ENCODE results near the gene SLC1A5.
A peak's percentile ranks its signal among the peaks of the same experiment; 100 is the strongest.

SLC1A5 gene

GRCh38 chr19:46784262-46785053 is 3.9 kb downstream of the SLC1A5 start (continued):
- TF ChIP-seq YY1 (tag by site-specific recombination; IDR thresholded peaks at IDR 0.05), result no peak
- TF ChIP-seq KLF16 (tag by site-specific recombination; IDR thresholded peaks at IDR 0.05), result peak; percentile 86
- TF ChIP-seq ZNF248 (tag by site-specific recombination; IDR thresholded peaks at IDR 0.05), result no peak
- TF ChIP-seq, protein P1, sequence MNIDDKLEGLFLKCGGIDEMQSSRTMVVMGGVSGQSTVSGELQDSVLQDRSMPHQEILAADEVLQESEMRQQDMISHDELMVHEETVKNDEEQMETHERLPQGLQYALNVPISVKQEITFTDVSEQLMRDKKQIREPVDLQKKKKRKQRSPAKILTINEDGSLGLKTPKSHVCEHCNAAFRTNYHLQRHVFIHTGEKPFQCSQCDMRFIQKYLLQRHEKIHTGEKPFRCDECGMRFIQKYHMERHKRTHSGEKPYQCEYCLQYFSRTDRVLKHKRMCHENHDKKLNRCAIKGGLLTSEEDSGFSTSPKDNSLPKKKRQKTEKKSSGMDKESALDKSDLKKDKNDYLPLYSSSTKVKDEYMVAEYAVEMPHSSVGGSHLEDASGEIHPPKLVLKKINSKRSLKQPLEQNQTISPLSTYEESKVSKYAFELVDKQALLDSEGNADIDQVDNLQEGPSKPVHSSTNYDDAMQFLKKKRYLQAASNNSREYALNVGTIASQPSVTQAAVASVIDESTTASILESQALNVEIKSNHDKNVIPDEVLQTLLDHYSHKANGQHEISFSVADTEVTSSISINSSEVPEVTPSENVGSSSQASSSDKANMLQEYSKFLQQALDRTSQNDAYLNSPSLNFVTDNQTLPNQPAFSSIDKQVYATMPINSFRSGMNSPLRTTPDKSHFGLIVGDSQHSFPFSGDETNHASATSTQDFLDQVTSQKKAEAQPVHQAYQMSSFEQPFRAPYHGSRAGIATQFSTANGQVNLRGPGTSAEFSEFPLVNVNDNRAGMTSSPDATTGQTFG (tag by site-specific recombination; IDR thresholded peaks at IDR 0.05; ENCODE audit: borderline replicate concordance), result no peak
- no peak for TF ChIP-seq ZNF433 (tag by site-specific recombination; IDR thresholded peaks at IDR 0.05; ENCODE audit: low read depth)
- TF ChIP-seq ZNF560 (tag by site-specific recombination; IDR thresholded peaks at IDR 0.05; ENCODE audit: borderline replicate concordance), result no peak
- TF ChIP-seq, protein P2, sequence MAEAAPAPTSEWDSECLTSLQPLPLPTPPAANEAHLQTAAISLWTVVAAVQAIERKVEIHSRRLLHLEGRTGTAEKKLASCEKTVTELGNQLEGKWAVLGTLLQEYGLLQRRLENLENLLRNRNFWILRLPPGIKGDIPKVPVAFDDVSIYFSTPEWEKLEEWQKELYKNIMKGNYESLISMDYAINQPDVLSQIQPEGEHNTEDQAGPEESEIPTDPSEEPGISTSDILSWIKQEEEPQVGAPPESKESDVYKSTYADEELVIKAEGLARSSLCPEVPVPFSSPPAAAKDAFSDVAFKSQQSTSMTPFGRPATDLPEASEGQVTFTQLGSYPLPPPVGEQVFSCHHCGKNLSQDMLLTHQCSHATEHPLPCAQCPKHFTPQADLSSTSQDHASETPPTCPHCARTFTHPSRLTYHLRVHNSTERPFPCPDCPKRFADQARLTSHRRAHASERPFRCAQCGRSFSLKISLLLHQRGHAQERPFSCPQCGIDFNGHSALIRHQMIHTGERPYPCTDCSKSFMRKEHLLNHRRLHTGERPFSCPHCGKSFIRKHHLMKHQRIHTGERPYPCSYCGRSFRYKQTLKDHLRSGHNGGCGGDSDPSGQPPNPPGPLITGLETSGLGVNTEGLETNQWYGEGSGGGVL (tag by site-specific recombination; IDR thresholded peaks at IDR 0.05), result peak; percentile 99
- no peak for TF ChIP-seq ZNF280C (tag by site-specific recombination; IDR thresholded peaks at IDR 0.05)
- 0 out of 2 replicates have a peak, but pooled peaks have one; percentile 25 for TF ChIP-seq ZNF324 (tag by site-specific recombination; IDR thresholded peaks at IDR 0.05)
- peak; percentile 78 for TF ChIP-seq ZBTB20 (tag by site-specific recombination; IDR thresholded peaks at IDR 0.05)
- TF ChIP-seq ZNF202 (tag by site-specific recombination; IDR thresholded peaks at IDR 0.05; ENCODE audit: borderline replicate concordance), result no peak
- no peak for TF ChIP-seq ZNF623 (tag by site-specific recombination; IDR thresholded peaks at IDR 0.05)
- TF ChIP-seq ZNF391 (tag by site-specific recombination; IDR thresholded peaks at IDR 0.05; ENCODE audit: borderline replicate concordance, low read depth), result no peak
- TF ChIP-seq, protein P3, sequence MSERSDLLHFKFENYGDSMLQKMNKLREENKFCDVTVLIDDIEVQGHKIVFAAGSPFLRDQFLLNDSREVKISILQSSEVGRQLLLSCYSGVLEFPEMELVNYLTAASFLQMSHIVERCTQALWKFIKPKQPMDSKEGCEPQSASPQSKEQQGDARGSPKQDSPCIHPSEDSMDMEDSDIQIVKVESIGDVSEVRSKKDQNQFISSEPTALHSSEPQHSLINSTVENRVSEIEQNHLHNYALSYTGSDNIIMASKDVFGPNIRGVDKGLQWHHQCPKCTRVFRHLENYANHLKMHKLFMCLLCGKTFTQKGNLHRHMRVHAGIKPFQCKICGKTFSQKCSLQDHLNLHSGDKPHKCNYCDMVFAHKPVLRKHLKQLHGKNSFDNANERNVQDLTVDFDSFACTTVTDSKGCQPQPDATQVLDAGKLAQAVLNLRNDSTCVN (tag by site-specific recombination; optimal IDR thresholded peaks at IDR 0.05), result no peak
- peak; percentile 73 for TF ChIP-seq ZNF843 (tag by site-specific recombination; IDR thresholded peaks at IDR 0.05)
- TF ChIP-seq INSM2 (tag by site-specific recombination; IDR thresholded peaks at IDR 0.05), result no peak
- TF ChIP-seq, protein P4, sequence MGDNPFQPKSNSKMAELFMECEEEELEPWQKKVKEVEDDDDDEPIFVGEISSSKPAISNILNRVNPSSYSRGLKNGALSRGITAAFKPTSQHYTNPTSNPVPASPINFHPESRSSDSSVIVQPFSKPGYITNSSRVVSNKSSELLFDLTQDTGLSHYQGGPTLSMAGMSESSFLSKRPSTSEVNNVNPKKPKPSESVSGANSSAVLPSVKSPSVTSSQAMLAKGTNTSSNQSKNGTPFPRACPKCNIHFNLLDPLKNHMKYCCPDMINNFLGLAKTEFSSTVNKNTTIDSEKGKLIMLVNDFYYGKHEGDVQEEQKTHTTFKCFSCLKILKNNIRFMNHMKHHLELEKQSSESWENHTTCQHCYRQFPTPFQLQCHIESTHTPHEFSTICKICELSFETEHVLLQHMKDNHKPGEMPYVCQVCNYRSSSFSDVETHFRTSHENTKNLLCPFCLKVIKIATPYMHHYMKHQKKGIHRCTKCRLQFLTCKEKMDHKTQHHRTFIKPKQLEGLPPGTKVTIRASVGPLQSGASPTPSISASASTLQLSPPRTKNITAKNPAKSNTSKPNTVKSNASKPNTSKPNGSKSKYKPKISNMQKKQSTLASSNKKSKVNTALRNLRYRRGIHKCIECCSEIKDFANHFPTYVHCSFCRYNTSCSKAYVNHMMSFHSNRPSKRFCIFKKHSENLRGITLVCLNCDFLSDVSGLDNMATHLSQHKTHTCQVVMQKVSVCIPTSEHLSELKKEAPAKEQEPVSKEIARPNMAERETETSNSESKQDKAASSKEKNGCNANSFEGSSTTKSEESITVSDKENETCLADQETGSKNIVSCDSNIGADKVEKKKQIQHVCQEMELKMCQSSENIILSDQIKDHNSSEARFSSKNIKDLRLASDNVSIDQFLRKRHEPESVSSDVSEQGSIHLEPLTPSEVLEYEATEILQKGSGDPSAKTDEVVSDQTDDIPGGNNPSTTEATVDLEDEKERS (tag by site-specific recombination; IDR thresholded peaks at IDR 0.05), result no peak
- TF ChIP-seq, protein P5, sequence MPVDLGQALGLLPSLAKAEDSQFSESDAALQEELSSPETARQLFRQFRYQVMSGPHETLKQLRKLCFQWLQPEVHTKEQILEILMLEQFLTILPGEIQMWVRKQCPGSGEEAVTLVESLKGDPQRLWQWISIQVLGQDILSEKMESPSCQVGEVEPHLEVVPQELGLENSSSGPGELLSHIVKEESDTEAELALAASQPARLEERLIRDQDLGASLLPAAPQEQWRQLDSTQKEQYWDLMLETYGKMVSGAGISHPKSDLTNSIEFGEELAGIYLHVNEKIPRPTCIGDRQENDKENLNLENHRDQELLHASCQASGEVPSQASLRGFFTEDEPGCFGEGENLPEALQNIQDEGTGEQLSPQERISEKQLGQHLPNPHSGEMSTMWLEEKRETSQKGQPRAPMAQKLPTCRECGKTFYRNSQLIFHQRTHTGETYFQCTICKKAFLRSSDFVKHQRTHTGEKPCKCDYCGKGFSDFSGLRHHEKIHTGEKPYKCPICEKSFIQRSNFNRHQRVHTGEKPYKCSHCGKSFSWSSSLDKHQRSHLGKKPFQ (tag by site-specific recombination; IDR thresholded peaks at IDR 0.05), result 0 out of 2 replicates have a peak, but pooled peaks have one; percentile 14
- no peak for TF ChIP-seq ZNF529 (tag by site-specific recombination; IDR thresholded peaks at IDR 0.05; ENCODE audit: insufficient replicate concordance)
- no peak for TF ChIP-seq ZNF175 (tag by site-specific recombination; IDR thresholded peaks at IDR 0.05)
- TF ChIP-seq, protein P6, sequence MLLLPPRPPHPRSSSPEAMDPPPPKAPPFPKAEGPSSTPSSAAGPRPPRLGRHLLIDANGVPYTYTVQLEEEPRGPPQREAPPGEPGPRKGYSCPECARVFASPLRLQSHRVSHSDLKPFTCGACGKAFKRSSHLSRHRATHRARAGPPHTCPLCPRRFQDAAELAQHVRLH (tag by site-specific recombination; IDR thresholded peaks at IDR 0.05), result no peak; the same call in none of the 2 replicates
- no peak for TF ChIP-seq MYNN (tag by site-specific recombination; IDR thresholded peaks at IDR 0.05; ENCODE audit: borderline replicate concordance)
- no peak; the same call in 1 of the 2 replicates for TF ChIP-seq OSR2 (tag by site-specific recombination; IDR thresholded peaks at IDR 0.05)
- TF ChIP-seq ZNF596 (tag by site-specific recombination; IDR thresholded peaks at IDR 0.05), result no peak

Measured in HEK293 (cell line).